HL-60 (cell line): ENCODE results near the gene EDC3.

Source experiments
- POLR2AphosphoS5 ChIP-seq: IDR thresholded peaks from 2 replicates; pipeline ENCODE4 v1.6.1; 2012; ENCODE audit warnings: low read depth
- TF ChIP-seq, protein P1 (sequence below): IDR thresholded peaks from one replicate; pipeline ENCODE4 v1.5.1; 2011; ENCODE audit warnings: low read length, control low read depth, inconsistent platforms; ENCODE audit not compliant: insufficient read depth

DNA sequence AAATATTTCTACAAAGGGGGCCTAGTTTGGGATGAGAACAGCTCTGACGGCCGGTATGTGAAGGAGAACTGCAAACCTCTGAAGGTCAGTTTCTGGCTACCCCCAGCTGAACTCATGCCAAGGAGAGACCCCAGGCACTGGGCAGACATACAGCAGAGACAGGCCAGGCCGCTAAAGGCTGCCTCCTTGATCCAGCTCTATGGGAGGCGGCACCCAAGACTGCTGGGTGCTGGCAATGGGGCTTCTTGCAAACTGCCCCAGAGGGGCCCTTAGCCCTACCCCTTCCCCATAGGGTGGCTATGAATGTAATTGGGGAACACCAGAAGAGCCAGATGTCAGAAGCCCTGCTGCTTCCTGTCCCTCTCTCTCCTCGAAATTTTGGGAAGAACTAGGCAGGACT is 66.9 kb downstream of the EDC3 start:
- TF ChIP-seq, protein P1, sequence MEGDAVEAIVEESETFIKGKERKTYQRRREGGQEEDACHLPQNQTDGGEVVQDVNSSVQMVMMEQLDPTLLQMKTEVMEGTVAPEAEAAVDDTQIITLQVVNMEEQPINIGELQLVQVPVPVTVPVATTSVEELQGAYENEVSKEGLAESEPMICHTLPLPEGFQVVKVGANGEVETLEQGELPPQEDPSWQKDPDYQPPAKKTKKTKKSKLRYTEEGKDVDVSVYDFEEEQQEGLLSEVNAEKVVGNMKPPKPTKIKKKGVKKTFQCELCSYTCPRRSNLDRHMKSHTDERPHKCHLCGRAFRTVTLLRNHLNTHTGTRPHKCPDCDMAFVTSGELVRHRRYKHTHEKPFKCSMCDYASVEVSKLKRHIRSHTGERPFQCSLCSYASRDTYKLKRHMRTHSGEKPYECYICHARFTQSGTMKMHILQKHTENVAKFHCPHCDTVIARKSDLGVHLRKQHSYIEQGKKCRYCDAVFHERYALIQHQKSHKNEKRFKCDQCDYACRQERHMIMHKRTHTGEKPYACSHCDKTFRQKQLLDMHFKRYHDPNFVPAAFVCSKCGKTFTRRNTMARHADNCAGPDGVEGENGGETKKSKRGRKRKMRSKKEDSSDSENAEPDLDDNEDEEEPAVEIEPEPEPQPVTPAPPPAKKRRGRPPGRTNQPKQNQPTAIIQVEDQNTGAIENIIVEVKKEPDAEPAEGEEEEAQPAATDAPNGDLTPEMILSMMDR = no peak
- no peak for TF ChIP-seq POLR2AphosphoS5
